HG02943 (cell line): ENCODE measurements around the gene NFATC3.
"Not testable (repeated sequence)": the region's sequence is repeated elsewhere in the genome, so short reads cannot be mapped to it uniquely, and the experiment has no call there.

Experiments used
- ATAC-seq: cut with Tn5 transposase; IDR thresholded peaks from one replicate; pipeline ENCODE4 v1.9.1; 2021; ENCODE audit warnings: mild to moderate bottlenecking, low read depth, moderate library complexity; ENCODE audit not compliant: unreplicated experiment

The NFATC3 gene

DNA sequence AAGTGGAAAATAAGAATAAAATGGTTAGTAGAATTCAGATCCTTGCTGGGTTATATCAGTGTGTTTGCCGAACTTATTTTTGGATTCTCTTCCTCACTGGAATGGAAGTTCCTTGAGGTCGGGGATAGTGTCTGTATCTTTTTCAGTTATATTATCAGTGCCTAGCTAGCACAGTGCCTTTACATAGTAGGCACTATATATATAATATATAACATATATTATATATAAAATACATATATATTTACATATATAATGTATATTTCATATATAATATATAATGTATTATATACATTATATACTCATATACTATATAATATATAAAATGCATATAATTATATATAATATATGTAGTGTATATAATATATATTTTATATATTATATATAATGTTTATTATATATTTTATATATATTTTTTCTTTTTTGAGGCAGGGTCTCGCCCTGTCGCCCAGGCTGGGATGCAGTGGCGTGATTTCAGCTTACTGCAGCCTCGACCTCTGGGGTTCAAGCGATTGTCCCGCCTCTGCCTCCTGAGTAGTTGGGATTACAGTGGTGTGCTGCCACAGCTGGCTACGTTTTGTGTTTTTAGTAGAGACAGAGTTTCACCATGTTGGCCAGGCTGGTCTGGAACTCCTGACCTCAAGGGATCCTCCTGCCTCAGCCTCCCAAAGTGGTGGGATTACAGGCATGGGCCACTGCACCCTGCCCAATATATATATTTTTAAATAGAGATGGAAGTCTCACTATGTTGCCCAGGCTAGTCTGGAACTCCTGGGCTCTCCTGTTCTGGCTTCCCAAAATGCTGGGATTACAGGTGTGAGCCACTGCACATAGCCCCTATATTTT lies 3.2 kb downstream of the NFATC3 start:
- no peak for ATAC-seq

GRCh38 chr16:68089067-68089466 lies 3.9 kb downstream of the NFATC3 start:
- ATAC-seq: no peak

DNA sequence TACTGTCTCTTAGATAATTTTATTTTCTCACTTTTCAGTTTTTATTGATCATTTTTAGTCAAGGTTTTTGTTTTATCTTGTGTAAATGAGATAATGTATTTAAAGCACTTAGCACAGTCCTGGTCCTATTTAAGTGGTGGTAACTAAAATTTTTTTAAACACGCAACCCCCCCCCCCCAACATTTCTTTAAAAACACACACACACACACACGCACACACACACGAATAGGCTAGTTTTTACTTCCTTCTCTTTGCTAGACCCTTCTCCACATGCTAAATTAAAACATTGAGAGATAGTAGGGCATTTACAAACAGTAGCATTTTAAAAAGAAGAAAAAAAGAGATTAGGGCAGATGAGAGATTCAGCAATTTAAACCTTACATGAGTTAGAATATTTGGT lies 5.0 kb downstream of the NFATC3 start:
- no peak for ATAC-seq

- no peak for ATAC-seq
These were observed 5.4 kb downstream of the NFATC3 start for GRCh38 chr16:68090533-68090932.

GRCh38 chr16:68091380-68092261 lies 6.5 kb downstream of the NFATC3 start:
- no peak for ATAC-seq

GRCh38 chr16:68092275-68092674 lies 7.1 kb downstream of the NFATC3 start:
- ATAC-seq: not testable (repeated sequence)

- ATAC-seq: no peak
These were observed 8.8 kb downstream of the NFATC3 start for GRCh38 chr16:68093816-68094613.

- ATAC-seq: no peak
These were observed 9.4 kb downstream of the NFATC3 start for GRCh38 chr16:68094614-68094934.

GRCh38 chr16:68096491-68096890 lies 11.3 kb downstream of the NFATC3 start:
- ATAC-seq: no peak

DNA sequence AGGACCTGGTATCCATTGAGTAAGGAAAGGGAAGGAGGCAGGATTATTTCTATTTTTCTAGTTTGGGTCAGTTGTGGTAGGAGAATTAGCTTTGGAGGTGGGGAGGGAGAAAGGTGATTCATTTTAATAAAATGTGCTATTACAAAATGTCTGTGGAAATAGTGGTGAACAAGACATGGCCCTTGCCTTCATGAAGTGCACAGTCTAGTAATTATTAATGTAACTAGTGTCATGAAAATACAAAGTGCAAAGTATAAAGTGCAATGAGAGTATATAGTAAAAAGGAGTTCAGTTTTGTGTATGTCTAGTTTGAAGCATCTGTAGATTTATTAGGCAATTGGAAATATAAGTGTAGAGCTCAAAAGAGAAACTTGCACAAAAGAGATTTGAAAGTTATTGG lies 11.9 kb downstream of the NFATC3 start:
- no peak for ATAC-seq

- no peak for ATAC-seq
These were observed 12.7 kb downstream of the NFATC3 start for GRCh38 chr16:68097895-68098294.

DNA sequence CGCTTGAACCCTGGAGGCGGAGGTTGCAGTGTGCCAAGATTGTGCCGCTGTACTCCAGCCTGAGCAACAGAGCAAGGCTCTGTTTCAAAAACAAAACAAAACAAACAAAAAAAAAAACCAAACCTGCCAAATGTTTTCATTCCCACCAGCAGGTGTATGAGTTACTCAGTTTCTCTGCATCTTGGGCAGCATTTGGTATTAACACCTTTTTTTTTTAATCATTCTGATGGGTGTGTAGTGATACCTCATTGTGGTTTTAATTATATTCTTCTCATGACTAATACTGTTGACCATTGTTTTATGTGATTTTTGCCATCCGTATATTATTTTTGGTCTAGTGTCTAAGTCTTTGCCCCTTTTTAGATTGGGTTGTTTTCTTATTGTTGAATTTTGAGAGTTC lies 15.3 kb downstream of the NFATC3 start:
- no peak for ATAC-seq

- no peak for ATAC-seq
These were observed 20.4 kb downstream of the NFATC3 start for GRCh38 chr16:68105611-68106010.

DNA sequence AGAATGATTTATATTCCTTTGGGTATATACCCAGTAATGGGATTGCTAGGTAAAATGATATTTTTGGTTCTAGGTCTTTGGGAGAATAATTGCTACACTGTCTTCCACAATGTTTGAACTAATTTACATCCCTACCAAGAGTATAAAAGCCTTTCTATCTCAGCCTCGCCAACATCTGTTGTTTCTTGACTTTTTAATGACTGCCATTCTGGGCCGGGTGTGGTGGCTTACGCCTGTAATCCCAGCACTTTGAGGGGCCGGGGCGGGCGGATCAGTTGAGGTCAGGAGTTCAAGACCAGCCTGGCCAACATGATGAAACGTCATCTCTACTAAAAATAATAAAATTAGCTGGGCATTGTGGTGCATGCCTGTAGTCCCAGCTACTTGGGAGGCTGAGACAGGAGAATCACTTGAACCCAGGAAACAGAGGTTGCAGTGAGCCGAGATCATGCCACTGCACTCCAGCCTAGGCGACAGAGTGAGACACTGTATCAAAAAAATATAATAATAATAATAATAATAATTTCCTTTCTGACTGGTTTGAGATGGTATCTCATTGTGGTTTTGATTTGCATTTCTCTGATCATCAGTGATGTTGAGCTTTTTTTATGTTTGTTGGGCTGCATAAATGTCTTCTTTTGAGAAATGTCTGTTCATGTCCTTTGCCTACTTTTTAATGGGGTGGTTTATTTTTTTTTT lies 22.2 kb downstream of the NFATC3 start:
- ATAC-seq: not testable (repeated sequence)

- ATAC-seq: not testable (repeated sequence)
These were observed 24.0 kb downstream of the NFATC3 start for GRCh38 chr16:68109156-68109555.

DNA sequence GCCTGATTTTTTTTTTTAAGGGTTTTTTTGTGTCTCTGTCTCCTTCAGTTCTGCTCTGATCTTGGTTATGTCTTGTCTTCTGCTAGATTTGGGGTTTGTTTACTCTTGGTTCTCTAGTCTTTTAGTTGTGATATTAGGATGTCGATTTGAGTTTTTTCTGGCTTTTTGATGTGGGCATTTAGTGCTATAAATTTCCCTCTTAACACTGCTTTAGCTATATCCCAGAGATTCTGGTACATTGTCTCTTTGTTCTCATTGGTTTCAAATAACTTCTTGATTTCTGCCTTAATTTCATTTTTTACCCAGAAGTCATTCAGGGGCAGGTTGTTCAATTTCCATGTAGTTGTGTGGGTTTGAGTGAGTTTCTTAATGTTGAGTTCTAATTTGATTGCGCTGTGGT lies 25.4 kb downstream of the NFATC3 start:
- ATAC-seq: not testable (repeated sequence)

- ATAC-seq: no peak
These were observed 26.2 kb downstream of the NFATC3 start for GRCh38 chr16:68111379-68111778.

DNA sequence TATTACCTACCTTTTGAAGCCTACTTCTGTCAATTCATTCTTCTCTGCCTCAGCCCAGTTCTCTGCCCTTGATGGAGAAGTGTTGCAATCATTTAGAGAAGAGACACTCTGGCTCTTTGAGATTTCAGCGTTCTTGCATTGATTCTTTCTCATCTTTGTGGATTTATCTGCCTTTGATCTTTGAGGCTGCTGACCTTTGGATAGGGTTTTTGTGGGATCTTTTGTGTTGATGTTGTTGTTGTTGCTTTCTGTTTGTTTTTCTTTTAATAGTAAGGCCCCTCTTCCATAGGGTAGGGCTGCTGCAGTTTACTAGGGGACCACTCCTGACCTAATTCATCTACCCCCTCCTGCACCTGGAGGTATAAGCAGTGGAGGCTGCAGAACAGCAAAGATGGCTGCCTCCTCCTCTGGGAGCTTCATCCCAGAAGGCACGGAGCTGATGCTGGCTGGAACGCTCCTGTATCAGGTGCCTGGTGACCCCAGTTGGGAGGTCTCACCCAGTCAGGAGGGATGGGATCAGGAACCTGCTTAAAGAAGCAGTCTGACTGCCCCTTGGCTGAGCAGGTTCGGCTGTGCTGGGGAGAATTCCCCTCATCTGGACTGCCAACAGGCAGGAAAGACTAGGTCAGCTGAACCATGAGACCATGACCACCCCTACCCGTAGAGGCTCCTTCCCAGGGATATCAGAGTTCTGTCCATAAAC lies 28.0 kb downstream of the NFATC3 start:
- ATAC-seq: no peak

DNA sequence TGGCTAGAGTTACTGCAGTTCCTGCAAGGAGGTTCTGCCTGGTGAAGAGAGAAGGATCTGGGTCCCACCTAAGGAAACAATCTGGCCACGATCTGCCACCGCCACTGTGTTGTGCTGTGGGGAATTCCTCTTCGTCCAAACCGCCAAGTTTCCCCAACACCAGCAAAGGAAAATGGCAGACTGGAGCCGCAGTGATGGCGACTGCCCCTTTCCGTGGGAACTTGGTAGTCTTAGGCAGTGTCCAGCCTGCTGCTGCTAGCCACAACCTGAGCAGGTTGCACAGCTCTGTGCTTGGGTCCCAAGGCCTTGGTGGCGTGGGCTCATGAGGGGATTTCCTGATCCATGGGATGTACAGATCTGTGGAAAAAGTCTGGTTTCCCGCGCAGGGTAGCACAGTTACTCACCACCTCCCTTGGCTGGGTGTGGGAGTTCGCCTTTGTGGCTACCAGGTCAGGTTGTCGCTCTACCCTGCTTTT lies 28.6 kb downstream of the NFATC3 start:
- ATAC-seq: no peak

GRCh38 chr16:68114939-68115338 lies 29.8 kb downstream of the NFATC3 start:
- ATAC-seq: not testable (repeated sequence)
